Measurements from ENCODE around the gene CD9. TPM values are rescaled to one million over a fixed set of nuclear protein-coding genes. Genes with fewer than 3 reads are reported as not detected.

Gene CD9
- total RNA-seq, 2 donors from 2014 or later = 33.5 to 99.1 TPM

- Histone ChIP-seq H3K27me3 (ENCODE audit: control insufficient read depth, insufficient read depth, low read length, poor library complexity, severe bottlenecking) (peaks cover 23% of the 10 kb centered on the region), H3K4me3 (ENCODE audit: low read length) (no peak overlapping the region), H3K27ac (ENCODE audit: low read depth, low read length) (peak overlapping the region; percentile 57), H3K4me1 (ENCODE audit: control insufficient read depth, insufficient read depth, low read length) (no peaks in the 10 kb centered on the region), H3K9ac (ENCODE audit: extremely low read depth, low read length, poor library complexity, severe bottlenecking) (no peak overlapping the region), H3K36me3 (ENCODE audit: control insufficient read depth, insufficient read depth, low read length) (no peaks in the 10 kb centered on the region), H3K9me3 (ENCODE audit: control insufficient read depth, low read length) (no peaks in the 10 kb centered on the region)
- Mint-ChIP-seq H3K4me1 (peaks cover 39% of the 10 kb centered on the region), H3K27me3 (ENCODE audit: insufficient read depth) (peaks cover 2% of the 10 kb centered on the region), H3K4me3 (no peak overlapping the region), H3K9me3 (no peaks in the 10 kb centered on the region), H3K27ac (peak overlapping the region; percentile 67), H3K36me3 (ENCODE audit: low read depth) (peaks cover 6% of the 10 kb centered on the region)
- WGBS, 2 experiments (ENCODE audit: insufficient coverage in 1 of 2, insufficient read length in 1 of 2) = 74% methylated on average over 2 of the region's 2 CpGs; no CpG with 5 or more reads in 1 of the 2 experiments
- TF ChIP-seq CTCF (conservative IDR thresholded peaks at IDR 0.05) = no peak
- no peak for DNase-seq
These were observed 5.6 kb downstream of the CD9 start for GRCh38 chr12:6205761-6206160.

- Histone ChIP-seq H3K36me3 (ENCODE audit: control insufficient read depth, insufficient read depth, low read length) (no peaks in the 10 kb centered on the region), H3K27me3 (ENCODE audit: control insufficient read depth, insufficient read depth, low read length, poor library complexity, severe bottlenecking) (peaks cover 17% of the 10 kb centered on the region), H3K4me3 (ENCODE audit: low read length) (no peak overlapping the region), H3K9me3 (ENCODE audit: control insufficient read depth, low read length) (no peaks in the 10 kb centered on the region), H3K4me1 (ENCODE audit: control insufficient read depth, insufficient read depth, low read length) (no peaks in the 10 kb centered on the region), H3K27ac (ENCODE audit: low read depth, low read length) (no peak overlapping the region), H3K9ac (ENCODE audit: extremely low read depth, low read length, poor library complexity, severe bottlenecking) (no peak overlapping the region)
- peaks cover 2% of the 10 kb centered on the region for H3K27me3 Mint-ChIP-seq (ENCODE audit: insufficient read depth)
- 88 to 97% methylated on average over 3 to 4 of the region's 4 CpGs for WGBS, 2 experiments (ENCODE audit: insufficient coverage in 1 of 2, insufficient read length in 1 of 2)
- H3K36me3 Mint-ChIP-seq (ENCODE audit: low read depth) = peaks cover 6% of the 10 kb centered on the region
- peaks cover 38% of the 10 kb centered on the region for H3K4me1 Mint-ChIP-seq
- no peak for TF ChIP-seq CTCF (conservative IDR thresholded peaks at IDR 0.05)
- H3K4me3 Mint-ChIP-seq = no peak overlapping the region
- no peaks in the 10 kb centered on the region for H3K9me3 Mint-ChIP-seq
- no peak for DNase-seq
- no peak overlapping the region for H3K27ac Mint-ChIP-seq
These were observed 6.1 kb downstream of the CD9 start for GRCh38 chr12:6206327-6206726.

DNA sequence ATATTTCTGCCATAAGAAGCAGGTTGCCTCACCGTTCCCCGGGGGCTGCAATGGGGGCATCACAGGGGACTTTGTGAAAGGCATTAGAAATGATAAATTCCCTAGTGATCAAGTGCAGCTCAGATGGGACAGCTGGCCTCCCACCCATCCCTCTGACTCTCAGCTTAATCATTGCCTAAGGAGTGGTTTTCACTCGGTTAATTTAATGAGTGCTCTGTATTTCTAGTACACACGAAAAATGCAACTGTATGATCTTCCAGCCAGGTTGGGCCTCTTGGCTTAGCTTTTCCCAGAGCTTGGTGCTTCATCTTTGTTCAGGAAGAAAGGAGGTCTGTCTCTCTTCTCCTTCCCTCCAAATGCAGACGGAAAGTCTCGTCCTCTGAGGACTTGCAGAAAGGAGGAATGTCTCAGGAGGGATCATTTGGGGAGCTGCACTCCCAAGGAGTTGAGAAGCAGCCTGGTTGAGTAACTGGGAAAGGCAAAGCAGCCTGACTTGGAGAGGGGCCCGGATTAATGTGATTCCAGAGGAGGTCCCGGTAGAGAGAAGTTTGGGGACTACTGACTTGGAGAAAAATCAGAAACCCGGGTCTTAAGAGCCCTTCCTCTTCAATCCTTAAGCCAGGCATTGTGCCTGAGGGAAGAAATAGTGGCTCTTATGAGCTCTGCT, 7.2 kb downstream of the CD9 start:
- WGBS, 2 experiments (ENCODE audit: insufficient coverage in 1 of 2, insufficient read length in 1 of 2) = 74 to 89% methylated on average over 6 to 9 of the region's 9 CpGs
- no peaks in the 10 kb centered on the region for H3K36me3 ChIP-seq (ENCODE audit: control insufficient read depth, insufficient read depth, low read length)
- peak overlapping the region; percentile 23 for H3K27ac Mint-ChIP-seq
- H3K27ac ChIP-seq (ENCODE audit: low read depth, low read length) = no peak overlapping the region
- peaks cover 6% of the 10 kb centered on the region for H3K27me3 ChIP-seq (ENCODE audit: control insufficient read depth, insufficient read depth, low read length, poor library complexity, severe bottlenecking)
- no peaks in the 10 kb centered on the region for H3K9me3 Mint-ChIP-seq
- no peaks in the 10 kb centered on the region for H3K27me3 Mint-ChIP-seq (ENCODE audit: insufficient read depth)
- no peaks in the 10 kb centered on the region for H3K9me3 ChIP-seq (ENCODE audit: control insufficient read depth, low read length)
- H3K9ac ChIP-seq (ENCODE audit: extremely low read depth, low read length, poor library complexity, severe bottlenecking) = no peak overlapping the region
- H3K36me3 Mint-ChIP-seq (ENCODE audit: low read depth) = peaks cover 6% of the 10 kb centered on the region
- H3K4me3 ChIP-seq (ENCODE audit: low read length) = no peak overlapping the region
- no peaks in the 10 kb centered on the region for H3K4me1 ChIP-seq (ENCODE audit: control insufficient read depth, insufficient read depth, low read length)
- no peak overlapping the region for H3K4me3 Mint-ChIP-seq
- TF ChIP-seq CTCF (conservative IDR thresholded peaks at IDR 0.05) = no peak
- peaks cover 43% of the 10 kb centered on the region for H3K4me1 Mint-ChIP-seq
- no peak for DNase-seq

Data from endodermal cell (in vitro differentiated cells).